GM21723 (cell line): ENCODE data around the gene PRRT2.

Source experiments
- ATAC-seq: cut with Tn5 transposase; IDR thresholded peaks from one replicate; pipeline ENCODE4 v1.9.1; 2021; ENCODE audit warnings: mild to moderate bottlenecking, moderate library complexity; ENCODE audit not compliant: unreplicated experiment

The PRRT2 gene

GRCh38 chr16:29860218-29860617 lies 48.2 kb downstream of the PRRT2 start:
- ATAC-seq = no peak

- peak; percentile 15 for ATAC-seq
These were observed 50.4 kb downstream of the PRRT2 start for GRCh38 chr16:29862383-29862883.

GRCh38 chr16:29862884-29863668 lies 51.1 kb downstream of the PRRT2 start, which contains the start of gene CDIPT:
TSS of gene CDIPT (minus strand) at chr16:29863226. CDS start at chr16:29862857, 369 bp downstream.
- peak; percentile 90 for ATAC-seq

GRCh38 chr16:29863669-29863984 lies 51.6 kb downstream of the PRRT2 start:
- no peak for ATAC-seq

- ATAC-seq = no peak
These were observed 52.2 kb downstream of the PRRT2 start for GRCh38 chr16:29864205-29864604.
